ENCODE measurements around the gene RTN1.

RTN1 gene

DNA sequence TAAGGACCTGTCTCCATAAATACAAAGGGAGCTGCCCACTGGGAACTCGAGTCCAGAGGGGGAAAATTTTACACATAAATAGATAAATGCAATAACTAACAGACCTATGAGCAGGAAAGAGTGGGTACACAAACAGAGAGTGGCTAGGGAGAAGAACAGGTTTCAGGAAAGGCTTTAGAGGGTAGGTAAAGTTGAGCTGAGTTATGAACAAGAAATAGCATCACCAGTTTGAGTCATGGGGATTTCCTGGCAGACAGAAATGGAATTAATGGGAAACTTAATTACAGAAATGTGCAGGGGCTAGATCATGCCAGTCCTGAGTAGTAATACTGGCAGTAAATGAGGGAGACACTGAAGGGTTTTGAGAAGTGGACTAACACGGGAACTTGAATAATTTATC lies 236.0 kb downstream of the RTN1 start:
- TF ChIP-seq, protein P1, sequence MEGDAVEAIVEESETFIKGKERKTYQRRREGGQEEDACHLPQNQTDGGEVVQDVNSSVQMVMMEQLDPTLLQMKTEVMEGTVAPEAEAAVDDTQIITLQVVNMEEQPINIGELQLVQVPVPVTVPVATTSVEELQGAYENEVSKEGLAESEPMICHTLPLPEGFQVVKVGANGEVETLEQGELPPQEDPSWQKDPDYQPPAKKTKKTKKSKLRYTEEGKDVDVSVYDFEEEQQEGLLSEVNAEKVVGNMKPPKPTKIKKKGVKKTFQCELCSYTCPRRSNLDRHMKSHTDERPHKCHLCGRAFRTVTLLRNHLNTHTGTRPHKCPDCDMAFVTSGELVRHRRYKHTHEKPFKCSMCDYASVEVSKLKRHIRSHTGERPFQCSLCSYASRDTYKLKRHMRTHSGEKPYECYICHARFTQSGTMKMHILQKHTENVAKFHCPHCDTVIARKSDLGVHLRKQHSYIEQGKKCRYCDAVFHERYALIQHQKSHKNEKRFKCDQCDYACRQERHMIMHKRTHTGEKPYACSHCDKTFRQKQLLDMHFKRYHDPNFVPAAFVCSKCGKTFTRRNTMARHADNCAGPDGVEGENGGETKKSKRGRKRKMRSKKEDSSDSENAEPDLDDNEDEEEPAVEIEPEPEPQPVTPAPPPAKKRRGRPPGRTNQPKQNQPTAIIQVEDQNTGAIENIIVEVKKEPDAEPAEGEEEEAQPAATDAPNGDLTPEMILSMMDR (IDR thresholded peaks at IDR 0.05), result no peak

DNA sequence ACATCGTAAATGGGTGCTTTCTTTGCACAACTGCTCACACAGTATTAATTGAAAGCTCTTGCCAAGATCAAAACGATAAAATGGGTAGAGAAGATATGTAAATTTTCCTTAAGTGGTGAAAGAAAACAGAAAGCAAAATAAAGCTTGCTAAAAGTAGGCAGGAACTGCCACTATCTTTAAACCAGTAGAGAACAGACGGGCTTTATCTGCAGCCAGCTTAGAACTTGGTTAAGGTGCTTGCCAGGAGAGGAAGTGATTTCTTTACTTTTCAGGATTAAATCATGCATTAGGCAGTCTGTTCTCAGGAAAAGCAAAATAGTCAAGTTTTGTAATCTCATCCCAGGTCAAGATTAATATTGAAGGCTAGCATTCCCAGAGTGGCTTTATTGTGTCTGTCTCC lies 237.1 kb downstream of the RTN1 start:
- TF ChIP-seq, protein P1 (IDR thresholded peaks at IDR 0.05), result no peak

DNA sequence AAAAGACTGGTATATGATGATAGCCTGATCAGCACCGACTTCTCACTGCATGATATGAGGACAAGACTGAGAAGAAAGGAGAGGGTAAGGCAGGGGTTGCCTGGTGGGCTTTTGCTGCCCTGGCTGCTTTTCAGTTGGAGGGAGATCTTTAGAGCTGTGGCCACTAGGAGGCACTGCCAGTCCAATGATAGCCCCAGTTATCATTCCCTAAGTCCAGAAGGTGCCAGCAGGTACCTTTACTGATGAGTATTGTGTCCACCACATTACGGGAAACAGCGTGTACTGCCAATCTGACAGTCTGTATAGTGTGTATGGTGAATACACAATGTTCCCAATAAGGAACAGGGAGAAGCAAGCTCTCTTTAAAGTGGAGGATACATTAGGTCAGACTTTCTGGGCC lies 238.2 kb downstream of the RTN1 start:
- TF ChIP-seq, protein P1 (IDR thresholded peaks at IDR 0.05), result peak; percentile 79

DNA sequence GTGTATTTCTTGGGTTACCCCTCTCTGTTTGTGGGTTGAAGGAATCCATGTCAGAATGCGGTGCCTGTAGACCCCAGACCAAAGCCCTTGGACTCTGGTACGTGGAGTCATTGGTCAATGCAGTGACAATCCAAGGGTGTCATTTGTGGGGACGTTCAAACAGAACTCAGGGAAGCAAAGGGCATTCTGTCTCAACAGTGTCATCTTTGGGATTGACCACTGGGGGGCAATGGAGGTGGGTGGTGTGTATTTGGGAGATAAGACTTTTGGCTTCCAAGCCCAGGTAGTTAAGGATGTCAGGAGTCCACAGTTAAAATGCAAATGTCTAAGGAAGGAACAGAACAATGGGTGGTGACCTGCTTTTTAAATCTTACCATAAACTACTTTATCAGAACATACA lies 239.3 kb downstream of the RTN1 start:
- TF ChIP-seq, protein P1 (IDR thresholded peaks at IDR 0.05), result peak; percentile 27; the same call in 1 of the 2 replicates

DNA sequence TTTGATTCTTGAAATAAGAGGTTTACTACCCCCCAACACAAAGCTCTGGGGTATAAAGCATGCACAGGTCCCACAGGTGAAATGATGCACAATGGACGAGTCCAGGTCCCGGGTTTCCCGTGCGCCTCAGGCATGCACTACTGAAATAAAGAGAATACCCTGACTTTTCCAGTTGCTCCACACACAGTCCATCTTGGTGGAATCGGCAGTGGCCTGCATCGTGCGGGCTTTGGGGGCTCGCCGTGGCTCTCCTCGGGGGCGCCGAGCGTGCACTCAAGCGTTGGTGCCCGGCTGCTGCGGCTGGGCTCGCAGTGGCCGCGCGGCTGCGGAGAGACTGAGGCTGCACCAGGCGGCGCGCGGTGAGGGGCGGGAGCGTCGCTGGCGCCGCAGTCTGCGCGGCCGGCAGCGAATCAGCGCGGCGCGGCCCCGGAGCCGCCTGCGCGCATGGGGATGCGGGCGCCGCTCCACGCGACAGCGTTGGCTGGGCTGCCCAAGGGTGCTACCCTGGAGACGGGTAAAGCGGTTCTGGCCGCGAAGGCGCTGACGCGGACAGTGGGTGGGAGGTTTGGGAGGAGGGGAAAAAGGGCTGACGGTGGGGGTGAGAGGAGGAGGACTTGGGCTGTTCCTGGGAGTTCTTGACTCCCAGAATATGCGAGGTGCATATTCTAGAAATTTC lies 240.2 kb downstream of the RTN1 start:
- TF ChIP-seq, protein P1 (IDR thresholded peaks at IDR 0.05), result no peak

DNA sequence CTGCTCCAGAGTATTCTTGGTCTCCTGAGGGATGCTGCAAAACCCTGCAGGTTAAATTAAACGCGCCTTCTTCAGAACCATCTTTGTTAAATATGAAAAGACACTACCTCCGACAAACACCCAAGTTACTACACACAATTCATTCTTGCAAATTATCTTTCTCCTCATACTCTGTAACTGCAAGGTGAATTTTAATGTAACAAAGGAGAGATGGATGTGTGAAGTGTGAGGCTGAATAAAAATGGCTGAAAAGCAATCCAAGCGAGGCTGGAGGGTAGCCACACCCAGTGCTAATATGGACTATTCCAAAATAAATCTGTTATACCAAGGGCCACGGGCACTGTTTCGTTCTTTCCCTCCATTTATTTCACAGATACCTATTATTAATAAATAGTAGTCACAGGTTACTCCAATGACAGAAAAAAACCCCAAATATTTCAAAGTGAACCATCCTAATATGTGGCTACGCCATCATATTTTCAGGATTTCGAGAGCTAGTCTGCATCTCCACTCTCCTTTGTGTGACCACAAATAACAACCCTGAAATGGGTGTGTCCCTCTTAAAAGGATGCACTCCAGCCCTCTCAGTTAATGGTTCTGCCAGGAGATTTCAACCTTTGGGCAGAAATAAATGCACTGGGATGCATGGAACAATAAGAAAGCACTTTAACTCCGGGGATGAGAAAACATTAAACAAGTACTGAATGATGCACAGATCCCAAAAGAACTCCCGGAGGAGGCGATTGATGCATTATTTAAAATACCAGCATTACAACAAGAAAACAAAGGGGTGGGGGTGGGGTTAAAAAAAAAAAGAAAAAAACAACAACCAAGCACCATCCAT lies 240.9 kb downstream of the RTN1 start:
- TF ChIP-seq, protein P1 (IDR thresholded peaks at IDR 0.05), result no peak

DNA sequence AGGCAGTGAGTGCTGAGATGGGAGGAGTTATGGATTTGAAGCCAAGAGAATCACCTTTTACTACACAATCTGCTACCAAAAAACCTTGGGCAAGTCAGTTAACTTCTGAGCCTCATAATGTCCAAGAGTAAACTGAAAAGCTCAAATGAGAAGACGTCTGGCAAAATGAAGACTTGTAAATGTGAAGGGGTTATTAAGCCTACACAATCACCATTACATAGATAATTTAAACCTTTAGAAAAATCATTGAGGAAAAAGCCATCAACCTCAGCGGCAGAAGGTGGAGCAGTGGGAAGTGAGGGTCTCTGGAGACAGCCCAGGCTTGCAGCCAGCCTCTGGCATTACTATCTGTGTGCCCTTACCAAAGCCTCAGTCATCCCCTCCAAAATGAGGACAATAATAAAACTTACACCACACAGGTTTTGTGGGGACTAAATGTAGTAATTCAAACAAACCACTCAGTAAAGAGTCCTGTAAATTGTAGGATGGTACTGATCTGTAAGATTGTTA lies 243.5 kb downstream of the RTN1 start:
- TF ChIP-seq, protein P1 (IDR thresholded peaks at IDR 0.05), result no peak

Data from LNCAP (cell line).